Effector memory CD8-positive, alpha-beta T cell (primary cell): ENCODE measurements around the gene CACYBP.
"Not testable (repeated sequence)": the region's sequence is repeated elsewhere in the genome, so short reads cannot be mapped to it uniquely, and the experiment has no call there.

ENCODE experiments used
- ATAC-seq: fragments of 150-1000 bp; cut with Tn5 transposase; replicated peaks from 2 replicates; pipeline ENCODE4 v1.10.0; 2021; ENCODE audit warnings: mild to moderate bottlenecking, moderate library complexity
- DNase-seq, 3 experiments: peaks; one replicate each; pipeline ENCODE4 v3.0.0; 2021
- H3K27ac Mint-ChIP-seq, 2 donors: one replicate each; pipeline ENCODE4 v1.8.0; 2022; ENCODE audit warnings: mild to moderate bottlenecking in 2 of 2, mixed read lengths in 2 of 2, moderate library complexity in 2 of 2
- H3K27me3 Mint-ChIP-seq, 2 donors: one replicate each; pipeline ENCODE4 v1.8.0; 2022; ENCODE audit warnings: mixed read lengths in 2 of 2
- H3K36me3 Mint-ChIP-seq: one replicate; pipeline ENCODE4 v1.8.0; 2022; ENCODE audit warnings: mild to moderate bottlenecking, moderate library complexity, mixed read lengths; ENCODE audit not compliant: insufficient read depth
- H3K4me1 Mint-ChIP-seq, 2 donors: one replicate each; pipeline ENCODE4 v1.8.0; 2022; ENCODE audit warnings: low read depth in 2 of 2, mixed read lengths in 2 of 2
- H3K4me3 Mint-ChIP-seq, 2 donors: one replicate each; pipeline ENCODE4 v1.8.0; 2022; ENCODE audit warnings: mild to moderate bottlenecking in 2 of 2, mixed read lengths in 2 of 2, moderate library complexity in 2 of 2
- H3K9me3 Mint-ChIP-seq, 2 donors: one replicate each; pipeline ENCODE4 v1.8.0; 2022; ENCODE audit warnings: mixed read lengths in 2 of 2

Gene CACYBP

DNA sequence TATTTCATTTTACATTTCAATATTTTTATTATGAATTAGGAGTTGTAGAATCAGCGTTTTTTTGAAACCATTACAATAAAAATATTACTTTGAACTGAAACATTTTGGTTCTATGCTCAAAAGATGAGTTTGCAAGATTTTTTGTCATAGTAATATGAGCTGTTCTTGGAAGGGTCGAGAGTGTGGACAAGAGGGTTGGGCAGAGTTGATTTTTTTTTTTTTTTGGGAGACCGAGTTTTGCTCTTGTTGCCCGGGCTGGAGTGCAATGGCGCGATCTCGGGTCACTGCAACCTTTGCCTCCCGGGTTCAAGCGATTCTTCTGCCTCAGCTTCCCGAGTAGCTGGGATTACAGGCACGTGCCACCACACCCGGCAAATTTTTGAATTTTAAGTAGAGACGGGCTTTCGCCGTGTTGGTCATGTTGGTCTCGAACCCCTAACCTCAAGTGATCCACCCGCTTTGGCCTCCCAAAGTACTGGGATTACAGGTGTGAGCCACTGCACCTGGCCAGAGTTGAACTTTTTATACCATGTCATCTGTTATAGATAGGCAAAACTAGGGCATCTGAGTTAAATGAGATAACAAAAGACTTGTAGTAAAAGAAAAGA is 3.3 kb downstream of the CACYBP start:
- H3K4me3 Mint-ChIP-seq: no peak overlapping the region
- DNase-seq (no peak), ATAC-seq (no peak)
- peaks cover 23 to 44% of the 10 kb centered on the region in 2 donors for H3K4me1 Mint-ChIP-seq
- H3K27ac Mint-ChIP-seq: peak overlapping the region; percentile 6 to 47
- H3K36me3 Mint-ChIP-seq: peaks cover 13% of the 10 kb centered on the region
- no peaks in the 10 kb centered on the region for H3K27me3 Mint-ChIP-seq
- H3K9me3 Mint-ChIP-seq: no peaks in the 10 kb centered on the region

DNA sequence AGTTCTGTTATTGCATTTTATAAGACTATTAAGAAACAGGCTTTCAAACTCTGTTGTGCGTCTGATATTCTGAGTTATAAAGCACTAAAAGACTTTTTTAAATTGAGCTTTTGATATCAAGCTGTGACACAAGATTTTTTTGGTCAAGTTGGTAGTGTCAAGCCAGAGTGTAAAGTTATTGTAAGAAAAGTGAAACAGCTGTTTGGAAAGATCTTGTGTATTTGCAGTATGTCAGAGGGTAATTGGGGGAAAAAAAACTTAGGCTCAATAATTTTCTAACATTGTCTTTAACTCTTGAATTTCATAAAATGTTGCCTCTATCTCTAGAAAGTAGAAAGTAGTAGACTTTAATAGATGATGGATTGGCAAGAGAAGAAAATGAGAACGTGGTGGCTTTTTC is 3.8 kb downstream of the CACYBP start:
- no peak overlapping the region for H3K4me3 Mint-ChIP-seq
- no peaks in the 10 kb centered on the region for H3K9me3 Mint-ChIP-seq
- ATAC-seq: no peak
- H3K4me1 Mint-ChIP-seq: peaks cover 23 to 46% of the 10 kb centered on the region in 2 donors
- no peaks in the 10 kb centered on the region for H3K27me3 Mint-ChIP-seq
- peak overlapping the region; percentile 6 to 47 for H3K27ac Mint-ChIP-seq
- peaks cover 15% of the 10 kb centered on the region for H3K36me3 Mint-ChIP-seq
- DNase-seq: no peak

DNA sequence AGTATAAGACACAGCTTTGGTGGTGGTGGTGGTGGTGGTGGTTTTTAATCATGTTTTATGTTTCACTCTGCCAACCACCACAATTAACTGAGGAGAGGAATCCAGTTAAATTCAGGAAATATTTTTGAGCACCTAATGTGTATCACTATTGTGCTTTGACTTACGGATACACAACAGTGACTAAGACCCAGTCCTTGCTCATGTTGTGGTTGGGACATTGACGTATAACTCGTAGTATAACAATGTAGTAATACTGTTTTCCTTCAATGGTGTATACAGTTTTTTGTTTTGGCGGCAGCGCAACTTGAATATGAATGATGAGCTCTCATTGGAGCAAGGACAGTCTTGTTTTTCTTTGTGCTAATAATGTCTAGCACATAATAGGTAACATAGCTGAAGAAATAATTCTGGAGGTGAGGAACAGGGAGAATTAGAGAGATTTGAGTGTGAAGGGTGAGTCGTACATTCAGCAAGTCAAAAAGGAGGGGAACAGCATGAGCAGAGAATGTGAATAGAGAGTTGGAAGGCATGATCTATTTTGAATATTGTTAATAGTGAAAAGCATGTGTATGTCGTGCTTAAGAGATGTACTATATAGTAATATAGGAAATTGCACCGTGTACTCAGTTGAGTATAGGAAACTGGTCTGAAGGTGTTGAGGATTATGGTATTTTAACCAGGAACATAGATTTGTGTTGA is 5.5 kb downstream of the CACYBP start:
- H3K9me3 Mint-ChIP-seq: no peaks in the 10 kb centered on the region
- DNase-seq (no peak), ATAC-seq (no peak)
- peaks cover 29% of the 10 kb centered on the region for H3K36me3 Mint-ChIP-seq
- H3K27me3 Mint-ChIP-seq: no peaks in the 10 kb centered on the region
- H3K4me1 Mint-ChIP-seq: peaks cover 24 to 50% of the 10 kb centered on the region in 2 donors
- peak overlapping the region in 1 of 2 donors; percentile 33 for H3K27ac Mint-ChIP-seq
- no peak overlapping the region for H3K4me3 Mint-ChIP-seq

DNA sequence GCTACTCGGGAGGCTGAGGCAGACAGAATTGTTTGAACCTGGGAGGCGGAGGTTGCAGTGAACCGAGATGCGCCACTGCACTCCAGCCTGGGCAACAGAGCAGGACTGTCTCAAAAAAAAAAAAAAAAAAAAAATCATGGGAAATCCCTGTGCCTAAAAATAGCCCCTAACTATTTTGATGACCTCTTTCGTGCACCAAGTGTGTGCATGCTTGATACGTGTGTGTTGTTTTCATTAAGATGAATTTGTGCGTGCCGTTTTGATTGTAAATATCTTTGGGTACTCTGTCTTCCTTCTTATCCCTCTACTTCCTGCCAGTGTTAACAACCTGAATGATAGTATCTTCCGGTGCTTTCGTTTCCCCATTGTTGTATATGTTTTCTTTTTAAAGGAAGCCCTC is 9.8 kb downstream of the CACYBP start:
- Mint-ChIP-seq H3K4me1 (peaks cover 6 to 15% of the 10 kb centered on the region in 2 donors), H3K9me3 (no peaks in the 10 kb centered on the region), H3K36me3 (peaks cover 60% of the 10 kb centered on the region), H3K27me3 (no peaks in the 10 kb centered on the region), H3K27ac (no peak overlapping the region), H3K4me3 (no peak overlapping the region)
- no peak for DNase-seq
- no peak for ATAC-seq

DNA sequence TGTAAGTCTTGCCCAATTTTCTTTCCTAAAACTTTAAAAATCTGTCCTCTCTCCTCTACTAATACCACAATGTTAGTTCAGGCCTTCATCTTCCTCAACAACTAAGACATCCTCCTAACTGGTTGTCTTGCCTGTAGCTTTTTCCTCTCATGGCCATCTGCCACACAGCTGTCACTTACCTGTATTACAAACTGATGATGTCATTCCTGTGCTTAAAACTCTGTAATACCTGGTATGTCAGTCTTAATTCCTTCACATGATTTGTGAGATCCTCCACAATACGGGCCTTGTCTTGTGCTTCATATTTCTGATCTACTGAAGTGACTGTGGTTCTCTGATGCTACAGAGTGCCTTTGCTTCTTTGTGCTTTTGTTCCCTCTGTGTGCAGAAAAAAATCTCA is 13.7 kb downstream of the CACYBP start:
- H3K4me1 Mint-ChIP-seq: peaks cover 9% of the 10 kb centered on the region in 2 donors

DNA sequence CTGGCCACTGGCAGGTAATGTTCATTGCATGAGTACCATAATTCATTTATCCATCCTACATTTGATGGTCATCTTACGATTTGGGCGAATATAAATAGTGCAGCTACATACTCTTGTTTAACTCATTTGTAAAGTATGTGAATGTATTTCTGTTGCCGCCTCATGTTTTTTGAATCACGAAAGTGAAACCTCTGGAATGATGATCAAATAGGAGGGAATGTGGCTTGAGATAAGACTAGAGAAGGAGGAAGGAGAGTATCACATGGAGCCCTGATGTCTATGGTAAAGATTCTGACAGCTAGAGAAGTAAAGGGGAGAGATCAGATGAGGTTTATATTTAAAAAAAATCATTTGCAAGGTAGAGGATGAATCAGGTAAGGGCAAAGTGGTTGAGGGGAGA is 15.5 kb downstream of the CACYBP start:
- H3K4me1 Mint-ChIP-seq: peaks cover 5 to 8% of the 10 kb centered on the region in 2 donors
- H3K9me3 Mint-ChIP-seq: no peaks in the 10 kb centered on the region
- no peak overlapping the region for H3K4me3 Mint-ChIP-seq
- H3K27ac Mint-ChIP-seq: peak overlapping the region in 1 of 2 donors; percentile 68
- DNase-seq (no peak), ATAC-seq (no peak)
- H3K27me3 Mint-ChIP-seq: no peaks in the 10 kb centered on the region
- peaks cover 69% of the 10 kb centered on the region for H3K36me3 Mint-ChIP-seq

More for the DNA sequence above, 13.7 kb downstream of the CACYBP start:
- Mint-ChIP-seq H3K27ac (no peak overlapping the region), H3K36me3 (peaks cover 83% of the 10 kb centered on the region), H3K27me3 (no peaks in the 10 kb centered on the region), H3K4me3 (no peak overlapping the region), H3K9me3 (no peaks in the 10 kb centered on the region)
- ATAC-seq (no peak), DNase-seq (no peak)

DNA sequence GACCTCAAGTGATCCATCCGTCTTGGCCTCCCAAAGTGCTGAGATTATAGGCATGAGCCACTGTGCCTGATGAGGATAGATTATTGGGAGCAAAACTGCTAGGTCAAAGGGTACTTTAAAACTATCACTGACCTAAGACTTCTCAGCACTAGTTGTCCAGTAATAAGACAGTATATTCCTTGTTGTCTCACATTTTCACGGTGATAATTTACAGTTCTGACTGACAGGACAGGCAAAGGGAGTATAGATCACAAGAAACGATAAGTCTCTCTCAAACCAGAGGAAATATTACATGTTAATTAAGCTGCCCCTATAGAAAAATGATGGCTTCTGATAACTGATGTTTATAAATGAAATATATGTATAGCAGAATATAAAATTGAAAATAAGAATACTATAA is 19.8 kb downstream of the CACYBP start:
- Mint-ChIP-seq H3K27ac (no peak overlapping the region), H3K4me1 (peaks cover 21 to 27% of the 10 kb centered on the region in 2 donors), H3K27me3 (no peaks in the 10 kb centered on the region), H3K36me3 (peaks cover 48% of the 10 kb centered on the region), H3K4me3 (no peak overlapping the region), H3K9me3 (no peaks in the 10 kb centered on the region)
- DNase-seq (no peak), ATAC-seq (no peak)

DNA sequence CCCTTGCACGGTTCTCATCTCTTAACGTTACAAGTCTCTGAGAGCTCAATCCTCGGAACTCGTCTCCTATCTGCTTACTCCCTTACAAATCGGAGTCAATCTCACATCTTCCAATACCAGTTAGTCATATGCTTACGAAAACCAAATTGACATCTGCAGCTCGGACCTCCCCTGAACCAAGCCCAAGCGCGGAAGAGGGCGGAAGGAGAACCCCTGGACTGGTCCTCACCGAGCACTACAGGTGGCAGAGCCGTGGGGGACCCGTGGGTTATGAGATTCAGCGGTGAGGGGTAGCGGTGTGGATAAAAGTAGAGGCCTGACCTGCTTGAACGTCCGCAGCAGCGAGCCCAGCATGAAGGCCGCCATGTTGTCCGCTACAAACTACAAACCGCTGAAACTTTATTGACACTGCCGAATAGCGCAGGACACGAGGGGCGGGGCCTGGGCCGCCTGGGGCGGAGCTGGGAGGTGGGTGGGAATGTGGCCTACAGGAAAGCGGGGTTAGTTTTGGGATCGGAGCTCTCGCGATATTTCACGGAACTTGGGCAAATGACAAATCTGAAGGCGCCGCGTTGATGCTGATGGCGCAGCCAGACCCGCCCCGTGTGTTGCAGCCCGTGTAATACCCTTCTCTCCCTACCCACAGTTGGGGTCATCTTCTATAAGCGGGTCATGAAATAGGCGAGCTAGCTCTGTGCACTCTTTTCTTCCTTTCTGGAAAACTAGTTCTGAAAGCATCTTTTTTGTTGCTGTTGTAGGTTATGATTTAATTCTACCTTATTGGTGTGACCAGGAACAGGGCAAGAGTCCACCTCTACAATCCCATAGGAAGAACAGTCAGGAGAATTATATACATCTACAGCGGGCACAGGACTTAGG is 23.5 kb downstream of the CACYBP start, which contains the start of gene MRPS14:
MRPS14 (minus strand) TSS at position 383 of the 879 bp plus-strand sequence; CDS start at position 366, 17 bp downstream.
- peaks cover 15 to 23% of the 10 kb centered on the region in 2 donors for H3K4me1 Mint-ChIP-seq
- ATAC-seq (peak; percentile 90), DNase-seq (peak; percentile 96 to 98 (median 97))
- H3K36me3 Mint-ChIP-seq: peaks cover 15% of the 10 kb centered on the region
- no peaks in the 10 kb centered on the region for H3K9me3 Mint-ChIP-seq
- peak within 1 kb of the TSS; percentile 93 to 94 for H3K27ac Mint-ChIP-seq
- peak within 1 kb of the TSS; percentile 93 to 94 for H3K4me3 Mint-ChIP-seq
- H3K27me3 Mint-ChIP-seq: no peaks in the 10 kb centered on the region

DNA sequence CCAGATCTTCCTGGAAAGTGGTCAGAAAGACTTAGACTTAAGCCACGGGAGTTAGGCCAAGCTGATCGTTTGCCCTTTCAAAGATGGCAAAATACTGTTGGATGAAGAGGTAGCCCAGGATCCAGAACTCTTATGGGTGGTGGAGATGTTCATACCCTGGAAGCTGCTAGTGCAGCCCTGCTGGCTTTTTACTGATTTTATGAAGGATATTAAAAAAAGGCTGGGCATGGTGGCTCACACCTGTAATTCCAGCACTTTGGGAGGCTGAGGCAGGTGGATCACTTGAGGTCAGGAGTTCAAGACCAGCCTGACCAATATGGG is 24.1 kb downstream of the CACYBP start:
- H3K9me3 Mint-ChIP-seq, ATAC-seq, DNase-seq, H3K27me3 Mint-ChIP-seq: not testable (repeated sequence)
- Mint-ChIP-seq H3K4me3 (peak overlapping the region; percentile 93 to 94), H3K4me1 (peaks cover 14 to 23% of the 10 kb centered on the region in 2 donors), H3K36me3 (peaks cover 15% of the 10 kb centered on the region), H3K27ac (peak overlapping the region; percentile 93 to 94)

DNA sequence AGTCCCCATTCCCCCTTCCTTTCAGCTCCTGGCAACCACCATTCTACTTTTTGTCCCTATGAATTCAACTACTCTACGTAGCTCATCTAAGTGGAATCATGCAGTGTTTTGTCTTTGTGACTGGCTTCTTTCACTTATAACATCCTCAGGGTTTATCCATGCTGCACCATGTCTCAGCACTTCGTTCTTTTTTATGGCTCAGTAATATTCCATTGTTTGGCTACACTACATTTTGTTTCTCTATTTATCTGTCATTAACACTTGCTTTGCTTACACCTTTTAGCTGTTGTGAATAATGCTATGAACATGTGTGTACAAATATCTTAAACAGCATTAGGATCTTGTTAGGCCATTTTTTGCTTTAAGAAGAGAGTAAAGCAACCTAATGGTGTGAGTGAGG is 25.0 kb downstream of the CACYBP start:
- peak overlapping the region; percentile 1 to 22 for H3K4me3 Mint-ChIP-seq
- peaks cover 21% of the 10 kb centered on the region for H3K36me3 Mint-ChIP-seq
- H3K27ac Mint-ChIP-seq: no peak overlapping the region
- H3K4me1 Mint-ChIP-seq: peaks cover 15 to 29% of the 10 kb centered on the region in 2 donors
- no peaks in the 10 kb centered on the region for H3K9me3 Mint-ChIP-seq
- DNase-seq (no peak), ATAC-seq (no peak)
- no peaks in the 10 kb centered on the region for H3K27me3 Mint-ChIP-seq

DNA sequence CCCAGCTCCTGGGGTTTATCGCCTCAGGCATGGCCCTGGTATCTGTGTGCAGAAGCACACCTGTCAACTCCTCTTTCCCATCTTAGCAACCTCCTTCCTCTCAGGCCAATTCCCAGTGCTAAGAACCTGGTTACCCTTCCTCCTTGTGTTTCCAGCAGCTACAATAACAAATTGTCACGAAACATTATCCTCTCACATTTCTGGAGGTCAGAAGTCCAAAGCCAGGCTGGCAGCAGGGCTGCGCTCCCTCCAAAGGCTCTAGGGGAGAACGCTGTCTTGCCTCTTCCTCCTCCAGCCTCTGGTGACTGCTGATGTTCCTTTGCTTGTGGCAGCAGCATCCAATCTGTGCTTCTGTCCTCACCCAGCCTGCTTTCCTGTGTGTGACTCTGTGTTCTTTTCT is 34.2 kb downstream of the CACYBP start:
- Mint-ChIP-seq H3K27ac (no peak overlapping the region), H3K4me1 (peaks cover 1 to 6% of the 10 kb centered on the region in 2 donors), H3K36me3 (peaks cover 7% of the 10 kb centered on the region), H3K27me3 (peaks cover 0 to 8% of the 10 kb centered on the region in 2 donors), H3K4me3 (no peak overlapping the region), H3K9me3 (no peaks in the 10 kb centered on the region)
- DNase-seq (no peak), ATAC-seq (no peak)

DNA sequence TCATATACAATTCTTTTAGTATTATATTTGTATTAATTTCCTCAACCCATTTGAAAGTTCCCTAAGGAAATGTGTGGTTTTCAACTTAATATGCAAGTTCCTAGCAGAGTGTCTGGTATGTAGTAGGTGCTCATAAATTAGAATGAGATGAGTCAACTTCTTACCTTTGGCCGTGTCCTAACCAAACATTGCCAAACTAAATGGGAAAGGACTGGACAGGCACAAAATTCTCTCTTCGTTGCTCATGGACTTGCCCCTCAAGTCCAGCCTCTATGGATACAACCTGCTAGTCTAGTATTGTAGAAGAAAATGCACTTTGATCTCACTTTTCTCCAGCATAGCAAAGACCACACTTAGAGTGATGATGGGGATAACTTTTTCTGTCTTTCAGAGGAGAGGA is 35.0 kb downstream of the CACYBP start:
- peaks cover under 1% of the 10 kb centered on the region for H3K36me3 Mint-ChIP-seq
- DNase-seq (no peak), ATAC-seq (no peak)
- H3K27me3 Mint-ChIP-seq: peaks cover 1 to 8% of the 10 kb centered on the region in 2 donors
- H3K4me1 Mint-ChIP-seq: no peaks in the 10 kb centered on the region
- no peak overlapping the region for H3K4me3 Mint-ChIP-seq
- no peak overlapping the region for H3K27ac Mint-ChIP-seq
- no peaks in the 10 kb centered on the region for H3K9me3 Mint-ChIP-seq

DNA sequence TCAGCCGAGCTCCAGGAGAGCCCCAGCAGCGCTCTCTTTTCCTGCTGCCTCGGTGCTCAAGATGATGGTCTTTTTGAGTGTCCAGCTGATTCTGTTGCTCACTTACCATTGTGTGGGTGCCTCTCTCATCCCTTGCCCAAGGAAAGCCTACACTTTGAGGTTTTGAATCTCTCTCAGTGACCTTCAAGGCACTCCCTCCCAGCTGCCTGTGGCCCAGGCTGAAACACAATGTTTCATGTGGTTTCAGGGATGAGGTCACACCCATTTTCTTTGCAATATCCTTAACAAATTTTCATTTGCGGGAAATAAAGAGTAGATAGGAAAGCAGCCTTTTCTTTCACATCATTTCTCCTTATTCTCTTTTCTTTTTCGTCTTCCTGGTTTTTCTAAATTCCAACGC is 36.1 kb downstream of the CACYBP start:
- ATAC-seq (no peak), DNase-seq (no peak)
- H3K4me3 Mint-ChIP-seq: no peak overlapping the region
- peaks cover 6 to 8% of the 10 kb centered on the region in 2 donors for H3K27me3 Mint-ChIP-seq
- H3K4me1 Mint-ChIP-seq: no peaks in the 10 kb centered on the region
- no peaks in the 10 kb centered on the region for H3K36me3 Mint-ChIP-seq
- H3K9me3 Mint-ChIP-seq: no peaks in the 10 kb centered on the region
- no peak overlapping the region for H3K27ac Mint-ChIP-seq
